Neural progenitor cell (in vitro differentiated cells): ENCODE measurements around the gene NRAS. TPM values are rescaled to one million over a fixed set of nuclear protein-coding genes. Genes with fewer than 3 reads are reported as not detected.

Source experiments
- DNase-seq: peaks from one replicate; pipeline ENCODE4 v3.0.0-alpha.2; 2016; ENCODE audit warnings: low spot score
- H2AFZ ChIP-seq: fragments of 200-600 bp; sonication (generic); replicated peaks from 2 replicates; pipeline ENCODE4 v1.6.1; 2016; ENCODE audit warnings: antibody characterized with exemption
- H3F3A ChIP-seq: fragments of 200-600 bp; sonication (generic); 2 replicates; pipeline ENCODE4 v1.6.1; 2016; ENCODE audit warnings: antibody characterized with exemption, low read depth
- H3K27ac ChIP-seq: fragments of 200-600 bp; sonication (generic); 2 replicates; pipeline ENCODE4 v1.5.1; 2016; ENCODE audit warnings: mild to moderate bottlenecking
- H3K27me3 ChIP-seq: fragments of 200-600 bp; sonication (generic); 2 replicates; pipeline ENCODE4 v1.6.1; 2016; ENCODE audit warnings: mild to moderate bottlenecking, moderate library complexity
- H3K36me3 ChIP-seq: fragments of 200-600 bp; sonication (generic); 2 replicates; pipeline ENCODE4 v1.5.1; 2016
- H3K4me1 ChIP-seq: fragments of 200-600 bp; sonication (generic); 2 replicates; pipeline ENCODE4 v1.6.1; 2016; ENCODE audit warnings: mixed run types
- H3K4me2 ChIP-seq: fragments of 200-600 bp; sonication (generic); 2 replicates; pipeline ENCODE4 v1.6.1; 2016
- H3K4me3 ChIP-seq: fragments of 200-600 bp; sonication (generic); 2 replicates; pipeline ENCODE4 v1.5.1; 2016
- H3K79me2 ChIP-seq: fragments of 200-600 bp; sonication (generic); 2 replicates; pipeline ENCODE4 v1.6.1; 2016; ENCODE audit warnings: low read depth
- H3K9ac ChIP-seq: fragments of 200-600 bp; sonication (generic); 2 replicates; pipeline ENCODE4 v1.6.1; 2016
- H3K9me3 ChIP-seq: fragments of 200-600 bp; sonication (generic); 2 replicates; pipeline ENCODE4 v1.5.1; 2016; ENCODE audit warnings: low read depth
- H4K20me1 ChIP-seq: fragments of 200-600 bp; sonication (generic); 2 replicates; pipeline ENCODE4 v1.6.1; 2016; ENCODE audit warnings: low read depth
- H3K27ac Mint-ChIP-seq: 3 replicates; pipeline ENCODE4 v1.8.0; 2021; ENCODE audit warnings: mixed read lengths
- H3K27me3 Mint-ChIP-seq: 2 replicates; pipeline ENCODE4 v1.8.0; 2022; ENCODE audit warnings: low read depth, mild to moderate bottlenecking, inconsistent platforms, moderate library complexity, mixed read lengths; ENCODE audit not compliant: insufficient read depth
- H3K36me3 Mint-ChIP-seq: 3 replicates; pipeline ENCODE4 v1.8.0; 2021; ENCODE audit warnings: mixed read lengths
- H3K4me1 Mint-ChIP-seq: 3 replicates; pipeline ENCODE4 v1.8.0; 2021; ENCODE audit warnings: mixed read lengths
- H3K4me3 Mint-ChIP-seq: 3 replicates; pipeline ENCODE4 v1.8.0; 2021; ENCODE audit warnings: mild to moderate bottlenecking, moderate library complexity, mixed read lengths
- H3K9me3 Mint-ChIP-seq: 3 replicates; pipeline ENCODE4 v1.8.0; 2020; ENCODE audit warnings: mixed read lengths
- CTCF ChIP-seq: fragments of 200-600 bp; sonication (generic); IDR thresholded peaks from 2 replicates; pipeline ENCODE4 v1.5.1; 2017; ENCODE audit warnings: antibody characterized with exemption, mild to moderate bottlenecking
- EZH2 ChIP-seq: fragments of 200-600 bp; sonication (generic); IDR thresholded peaks from 2 replicates; pipeline ENCODE4 v1.6.1; 2017; ENCODE audit warnings: antibody characterized with exemption, mild to moderate bottlenecking, moderate library complexity
- EZH2phosphoT487 ChIP-seq: fragments of 200-600 bp; sonication (generic); IDR thresholded peaks from 2 replicates; pipeline ENCODE4 v1.6.1; 2017; ENCODE audit warnings: antibody characterized with exemption
- total RNA-seq: library from RNA; depleted of rRNA; stranded (reverse); fragments of >200 nt; gene quantifications from 2 replicates; pipeline ENCODE4 v1.2.3, GENCODE V29; 2015; ENCODE audit warnings: low replicate concordance

The NRAS gene
- total RNA-seq, 1 donor from 2014 or later = 169 TPM

GRCh38 chr1:114757455-114758255, 41.1 kb upstream of the NRAS start, which contains the start of gene CSDE1:
Gene CSDE1 (minus strand): TSS chr1:114757984. CDS start chr1:114739890, 18,094 bp downstream.
- H3K27me3 Mint-ChIP-seq = peaks cover 14% of the 10 kb centered on the region
- Histone ChIP-seq H3K36me3 (no peaks in the 10 kb centered on the region), H3K4me3 (peak within 1 kb of the TSS; percentile 95), H3K4me2 (peak within 1 kb of the TSS; percentile 84), H3K4me1 (peaks cover 25% of the 10 kb centered on the region), H3K79me2 (peaks cover 49% of the 10 kb centered on the region), H3K27ac (peak within 1 kb of the TSS; percentile 99), H3F3A (peaks cover 12% of the 10 kb centered on the region), H2AFZ (peak within 1 kb of the TSS; percentile 97), H3K27me3 (no peaks in the 10 kb centered on the region), H4K20me1 (peaks cover 43% of the 10 kb centered on the region), H3K9ac (peak within 1 kb of the TSS; percentile 100), H3K9me3 (no peaks in the 10 kb centered on the region)
- DNase-seq = peak; percentile 100
- no peaks in the 10 kb centered on the region for H3K9me3 Mint-ChIP-seq
- H3K36me3 Mint-ChIP-seq = peaks cover 9% of the 10 kb centered on the region
- H3K4me1 Mint-ChIP-seq = peaks cover 26% of the 10 kb centered on the region
- TF ChIP-seq CTCF (peak; percentile 64), EZH2 (no peak)
- H3K27ac Mint-ChIP-seq = peak within 1 kb of the TSS; percentile 100
- H3K4me3 Mint-ChIP-seq = peak within 1 kb of the TSS; percentile 97

- peaks cover 31% of the 10 kb centered on the region for H3K4me1 Mint-ChIP-seq
- H3K9me3 ChIP-seq = no peaks in the 10 kb centered on the region
- peaks cover 31% of the 10 kb centered on the region for H3K4me1 ChIP-seq
- DNase-seq = peak; percentile 81
- H3K4me2 ChIP-seq = peak overlapping the region; percentile 84
- H3K4me3 ChIP-seq = peak overlapping the region; percentile 95
- H3K9ac ChIP-seq = peak overlapping the region; percentile 100
- no peak overlapping the region for H2AFZ ChIP-seq
- no peaks in the 10 kb centered on the region for H3K27me3 ChIP-seq
- H3K36me3 Mint-ChIP-seq = peaks cover 9% of the 10 kb centered on the region
- peaks cover 12% of the 10 kb centered on the region for H3F3A ChIP-seq
- no peak for TF ChIP-seq EZH2phosphoT487
- no peak for TF ChIP-seq CTCF
- no peak for TF ChIP-seq EZH2
- peaks cover 50% of the 10 kb centered on the region for H4K20me1 ChIP-seq
- peak overlapping the region; percentile 97 for H3K4me3 Mint-ChIP-seq
- H3K27ac ChIP-seq = peak overlapping the region; percentile 99
- no peaks in the 10 kb centered on the region for H3K9me3 Mint-ChIP-seq
- H3K27ac Mint-ChIP-seq = peak overlapping the region; percentile 100
- H3K36me3 ChIP-seq = no peaks in the 10 kb centered on the region
- peaks cover 14% of the 10 kb centered on the region for H3K27me3 Mint-ChIP-seq
- peaks cover 56% of the 10 kb centered on the region for H3K79me2 ChIP-seq
Observed at GRCh38 chr1:114756949-114757454, 40.4 kb upstream of the NRAS start.

GRCh38 chr1:114756009-114756892, 39.7 kb upstream of the NRAS start:
- Mint-ChIP-seq H3K27me3 (peaks cover 14% of the 10 kb centered on the region), H3K4me3 (peak overlapping the region; percentile 97), H3K9me3 (no peaks in the 10 kb centered on the region), H3K36me3 (peaks cover 9% of the 10 kb centered on the region), H3K27ac (peak overlapping the region; percentile 100), H3K4me1 (peaks cover 36% of the 10 kb centered on the region)
- peaks cover 63% of the 10 kb centered on the region for H3K79me2 ChIP-seq
- H3K4me1 ChIP-seq = peaks cover 31% of the 10 kb centered on the region
- no peaks in the 10 kb centered on the region for H3K27me3 ChIP-seq
- H3K27ac ChIP-seq = peak overlapping the region; percentile 99
- no peak for DNase-seq
- peak overlapping the region; percentile 100 for H3K9ac ChIP-seq
- peak overlapping the region; percentile 84 for H3K4me2 ChIP-seq
- peak overlapping the region; percentile 95 for H3K4me3 ChIP-seq
- H3K36me3 ChIP-seq = no peaks in the 10 kb centered on the region
- H3K9me3 ChIP-seq = no peaks in the 10 kb centered on the region
- H2AFZ ChIP-seq = no peak overlapping the region
- H3F3A ChIP-seq = peaks cover 12% of the 10 kb centered on the region
- TF ChIP-seq EZH2 (no peak), EZH2phosphoT487 (no peak), CTCF (no peak)
- H4K20me1 ChIP-seq = peaks cover 57% of the 10 kb centered on the region
